ENCODE results near the gene THAP7.

DNA sequence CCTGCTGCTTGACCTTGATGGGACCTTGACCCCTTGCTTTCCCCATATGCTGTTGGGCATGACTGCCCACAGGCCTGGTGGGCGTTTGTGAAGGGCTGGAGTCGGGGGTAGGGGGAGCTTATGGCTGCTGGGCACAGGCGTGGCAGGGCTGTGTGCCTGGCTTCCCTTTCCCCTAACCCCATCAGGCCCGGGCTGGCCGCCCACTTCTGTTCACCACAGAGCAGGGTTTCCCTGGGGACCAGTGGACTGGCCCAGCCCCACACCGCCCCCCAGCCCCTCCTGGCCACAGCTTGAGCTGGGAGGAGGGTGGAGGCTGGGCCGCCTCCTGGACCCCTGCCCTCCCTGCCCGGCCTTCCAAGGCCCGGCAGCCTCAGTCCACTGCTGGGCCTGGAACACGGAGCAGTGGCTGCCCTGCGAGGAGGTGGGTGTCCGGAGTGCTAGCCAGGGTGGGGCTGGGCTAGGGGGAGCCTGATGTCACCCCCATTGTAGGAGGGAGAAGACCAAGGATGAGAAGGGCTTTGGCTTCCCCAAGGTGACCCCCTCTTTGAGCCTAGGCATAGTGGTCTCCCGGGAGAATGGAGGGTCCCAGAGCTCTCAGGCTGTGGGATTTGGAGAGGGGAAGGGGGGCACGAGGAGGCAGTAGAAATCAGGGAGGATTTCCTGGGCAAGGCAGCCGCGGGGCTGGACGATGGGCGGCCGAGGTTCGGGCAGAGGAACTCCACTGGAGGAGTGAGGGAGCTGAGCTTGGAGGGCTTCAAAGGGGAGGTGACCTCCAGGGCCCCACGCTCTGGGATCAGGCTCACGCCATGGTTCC, 34.8 kb downstream of the THAP7 start, which contains the start of gene AIFM3:
- no peak for TF ChIP-seq EZH2 (IDR thresholded peaks at IDR 0.05; ENCODE audit: low read length)
- no peak for TF ChIP-seq CTCF (optimal IDR thresholded peaks at IDR 0.05 in 1 of 3, IDR thresholded peaks at IDR 0.05 in 1 of 3, conservative IDR thresholded peaks at IDR 0.05 in 1 of 3; ENCODE audit: extremely low read depth in 1 of 3, insufficient read depth in 2 of 3, low read length in 3 of 3)
